IPS-NIHi7 (cell line): Measurements from ENCODE around the gene VCPKMT.
"Not testable (repeated sequence)": the region's sequence is repeated elsewhere in the genome, so short reads cannot be mapped to it uniquely, and the experiment has no call there.

ENCODE experiments used
- DNase-seq: peaks from one replicate; pipeline ENCODE4 v3.0.0; 2012; ENCODE audit warnings: mixed read lengths; ENCODE audit errors: extremely low spot score

Gene VCPKMT

GRCh38 chr14:50092006-50092555 is 24.3 kb downstream of the VCPKMT start:
- DNase-seq = no peak

GRCh38 chr14:50091240-50091913 is 25.0 kb downstream of the VCPKMT start:
- no peak for DNase-seq

GRCh38 chr14:50089208-50089607 is 27.2 kb downstream of the VCPKMT start:
- no peak for DNase-seq

GRCh38 chr14:50088731-50089130 is 27.6 kb downstream of the VCPKMT start:
- no peak for DNase-seq

GRCh38 chr14:50088117-50088515 is 28.3 kb downstream of the VCPKMT start:
- DNase-seq = no peak

- DNase-seq = no peak
Measured at GRCh38 chr14:50087341-50088116, 28.8 kb downstream of the VCPKMT start.

- DNase-seq = no peak
Measured at GRCh38 chr14:50086321-50086711, 30.1 kb downstream of the VCPKMT start.

GRCh38 chr14:50085570-50086320 is 30.6 kb downstream of the VCPKMT start:
- DNase-seq = no peak

GRCh38 chr14:50084666-50085065 is 31.7 kb downstream of the VCPKMT start:
- no peak for DNase-seq

GRCh38 chr14:50083467-50084337 is 32.7 kb downstream of the VCPKMT start:
- DNase-seq = no peak

- DNase-seq = no peak
Measured at GRCh38 chr14:50082784-50083466, 33.4 kb downstream of the VCPKMT start.

- no peak for DNase-seq
Measured at GRCh38 chr14:50082308-50082742, 34.0 kb downstream of the VCPKMT start.

- not testable (repeated sequence) for DNase-seq
Measured at GRCh38 chr14:50079103-50079502, 37.3 kb downstream of the VCPKMT start.

GRCh38 chr14:50073663-50074062 is 42.7 kb downstream of the VCPKMT start:
- not testable (repeated sequence) for DNase-seq

- DNase-seq = no peak
Measured at GRCh38 chr14:50072395-50072794, 44.0 kb downstream of the VCPKMT start.

GRCh38 chr14:50070840-50071548 is 45.4 kb downstream of the VCPKMT start:
- DNase-seq = no peak

- no peak for DNase-seq
Measured at GRCh38 chr14:50070230-50070629, 46.1 kb downstream of the VCPKMT start.

- no peak for DNase-seq
Measured at GRCh38 chr14:50069325-50069724, 47.0 kb downstream of the VCPKMT start.

GRCh38 chr14:50068496-50068895 is 47.9 kb downstream of the VCPKMT start:
- DNase-seq = no peak
